Progenitor cell of endocrine pancreas (in vitro differentiated cells): ENCODE measurements around the gene CEP170. TPM values are rescaled to one million over a fixed set of nuclear protein-coding genes. Genes with fewer than 3 reads are reported as not detected.

Experiments used
- DNase-seq: peaks from one replicate; pipeline ENCODE4 v3.0.0; 2021; ENCODE audit warnings: low spot score; ENCODE audit not compliant: unreplicated experiment
- H3K27ac Mint-ChIP-seq: 2 replicates; pipeline ENCODE4 v1.8.0; 2021; ENCODE audit warnings: mild to moderate bottlenecking, moderate library complexity, mixed read lengths
- H3K27me3 Mint-ChIP-seq: 2 replicates; pipeline ENCODE4 v1.8.0; 2021; ENCODE audit warnings: mixed read lengths
- H3K36me3 Mint-ChIP-seq: 2 replicates; pipeline ENCODE4 v1.8.0; 2022; ENCODE audit warnings: mixed read lengths; ENCODE audit not compliant: insufficient read depth
- H3K4me1 Mint-ChIP-seq: 2 replicates; pipeline ENCODE4 v1.8.0; 2021; ENCODE audit warnings: low read depth, mixed read lengths
- H3K4me3 Mint-ChIP-seq: 2 replicates; pipeline ENCODE4 v1.8.0; 2021; ENCODE audit warnings: low read depth, mild to moderate bottlenecking, moderate library complexity, mixed read lengths
- H3K9me3 Mint-ChIP-seq: 2 replicates; pipeline ENCODE4 v1.8.0; 2021; ENCODE audit warnings: low read depth, mixed read lengths
- total RNA-seq: library from RNA; stranded (reverse); gene quantifications from 2 replicates; pipeline ENCODE4 v1.2.1, GENCODE V29; 2021
- TF ChIP-seq, protein P1 (sequence below): fragments of 200-600 bp; sonication (generic); IDR thresholded peaks from one replicate; pipeline ENCODE4 v1.5.0; 2021; ENCODE audit warnings: antibody characterized with exemption, mild to moderate bottlenecking; ENCODE audit not compliant: unreplicated experiment

Gene CEP170
- total RNA-seq, 1 donor from 2014 or later, result 80.1 TPM

GRCh38 chr1:243286409-243287122 is 31.5 kb upstream of the CEP170 start:
- Mint-ChIP-seq H3K27me3 (no peaks in the 10 kb centered on the region), H3K36me3 (peaks cover 18% of the 10 kb centered on the region), H3K4me1 (no peaks in the 10 kb centered on the region), H3K9me3 (no peaks in the 10 kb centered on the region), H3K4me3 (no peak overlapping the region), H3K27ac (peak overlapping the region; percentile 76)
- TF ChIP-seq, protein P1, sequence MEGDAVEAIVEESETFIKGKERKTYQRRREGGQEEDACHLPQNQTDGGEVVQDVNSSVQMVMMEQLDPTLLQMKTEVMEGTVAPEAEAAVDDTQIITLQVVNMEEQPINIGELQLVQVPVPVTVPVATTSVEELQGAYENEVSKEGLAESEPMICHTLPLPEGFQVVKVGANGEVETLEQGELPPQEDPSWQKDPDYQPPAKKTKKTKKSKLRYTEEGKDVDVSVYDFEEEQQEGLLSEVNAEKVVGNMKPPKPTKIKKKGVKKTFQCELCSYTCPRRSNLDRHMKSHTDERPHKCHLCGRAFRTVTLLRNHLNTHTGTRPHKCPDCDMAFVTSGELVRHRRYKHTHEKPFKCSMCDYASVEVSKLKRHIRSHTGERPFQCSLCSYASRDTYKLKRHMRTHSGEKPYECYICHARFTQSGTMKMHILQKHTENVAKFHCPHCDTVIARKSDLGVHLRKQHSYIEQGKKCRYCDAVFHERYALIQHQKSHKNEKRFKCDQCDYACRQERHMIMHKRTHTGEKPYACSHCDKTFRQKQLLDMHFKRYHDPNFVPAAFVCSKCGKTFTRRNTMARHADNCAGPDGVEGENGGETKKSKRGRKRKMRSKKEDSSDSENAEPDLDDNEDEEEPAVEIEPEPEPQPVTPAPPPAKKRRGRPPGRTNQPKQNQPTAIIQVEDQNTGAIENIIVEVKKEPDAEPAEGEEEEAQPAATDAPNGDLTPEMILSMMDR, result no peak
- DNase-seq, result no peak

- Mint-ChIP-seq H3K27ac (no peak overlapping the region), H3K27me3 (no peaks in the 10 kb centered on the region), H3K9me3 (no peaks in the 10 kb centered on the region), H3K4me1 (no peaks in the 10 kb centered on the region), H3K4me3 (no peak overlapping the region), H3K36me3 (peaks cover 25% of the 10 kb centered on the region)
- no peak for DNase-seq
- TF ChIP-seq, protein P1, result no peak
Observed at GRCh38 chr1:243281672-243282071, 26.6 kb upstream of the CEP170 start.

GRCh38 chr1:243280571-243281129 is 25.6 kb upstream of the CEP170 start:
- no peaks in the 10 kb centered on the region for H3K4me1 Mint-ChIP-seq
- no peaks in the 10 kb centered on the region for H3K9me3 Mint-ChIP-seq
- H3K27ac Mint-ChIP-seq, result no peak overlapping the region
- peaks cover 29% of the 10 kb centered on the region for H3K36me3 Mint-ChIP-seq
- no peak overlapping the region for H3K4me3 Mint-ChIP-seq
- TF ChIP-seq, protein P1, result no peak
- DNase-seq, result no peak
- H3K27me3 Mint-ChIP-seq, result no peaks in the 10 kb centered on the region

DNA sequence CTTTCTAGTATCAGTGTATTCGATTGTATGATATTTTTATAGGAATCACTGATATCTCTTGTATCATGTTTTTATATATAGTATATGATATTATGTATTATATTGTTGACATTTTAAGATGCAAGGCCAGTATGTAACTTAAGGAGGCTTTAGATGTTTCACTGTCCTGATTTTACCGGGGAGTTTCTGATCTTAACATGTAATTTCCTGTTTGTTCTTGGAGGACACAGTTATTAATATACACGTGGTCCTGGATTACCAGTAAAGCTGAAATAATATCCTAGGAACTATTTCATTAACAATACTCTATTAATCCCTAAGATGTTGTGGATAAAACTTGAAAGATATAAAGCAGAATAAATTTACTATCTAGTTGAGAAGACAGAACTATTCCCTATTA is 20.2 kb upstream of the CEP170 start:
- Mint-ChIP-seq H3K4me3 (no peak overlapping the region), H3K9me3 (no peaks in the 10 kb centered on the region), H3K36me3 (peaks cover 30% of the 10 kb centered on the region), H3K27me3 (no peaks in the 10 kb centered on the region), H3K27ac (no peak overlapping the region), H3K4me1 (peaks cover 4% of the 10 kb centered on the region)
- TF ChIP-seq, protein P1, result no peak
- DNase-seq, result no peak

DNA sequence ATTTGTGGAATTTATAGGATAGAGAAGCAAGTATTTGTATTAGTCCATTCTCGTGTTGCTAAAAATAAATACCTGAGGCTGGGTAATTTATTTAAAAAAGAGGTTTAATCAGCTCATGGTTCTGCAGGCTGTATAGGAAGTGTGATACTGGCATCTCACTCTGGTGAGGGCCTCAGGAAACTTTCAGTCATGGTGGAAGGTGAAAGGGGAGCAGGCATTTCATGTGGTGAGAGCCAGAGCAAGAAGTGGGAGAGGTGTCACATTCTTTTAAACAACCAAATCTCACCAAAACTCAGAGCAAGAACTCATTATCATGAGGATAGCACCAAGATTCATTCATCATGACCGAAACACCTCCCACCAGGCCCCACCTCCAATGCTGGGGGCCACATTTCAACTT is 18.9 kb upstream of the CEP170 start:
- TF ChIP-seq, protein P1, result no peak
- Mint-ChIP-seq H3K27me3 (no peaks in the 10 kb centered on the region), H3K36me3 (peaks cover 28% of the 10 kb centered on the region)

More for the DNA sequence above, 18.9 kb upstream of the CEP170 start:
- peaks cover 5% of the 10 kb centered on the region for H3K4me1 Mint-ChIP-seq
- no peak overlapping the region for H3K27ac Mint-ChIP-seq
- no peaks in the 10 kb centered on the region for H3K9me3 Mint-ChIP-seq
- DNase-seq, result no peak
- H3K4me3 Mint-ChIP-seq, result no peak overlapping the region
